HG03521 (cell line): ENCODE data around the gene LPIN1.
"Not testable (repeated sequence)": the region's sequence is repeated elsewhere in the genome, so short reads cannot be mapped to it uniquely, and the experiment has no call there.

Source experiments
- ATAC-seq: cut with Tn5 transposase; IDR thresholded peaks from one replicate; pipeline ENCODE4 v1.9.1; 2021; ENCODE audit warnings: mild to moderate bottlenecking, moderate library complexity; ENCODE audit not compliant: unreplicated experiment

Gene LPIN1

DNA sequence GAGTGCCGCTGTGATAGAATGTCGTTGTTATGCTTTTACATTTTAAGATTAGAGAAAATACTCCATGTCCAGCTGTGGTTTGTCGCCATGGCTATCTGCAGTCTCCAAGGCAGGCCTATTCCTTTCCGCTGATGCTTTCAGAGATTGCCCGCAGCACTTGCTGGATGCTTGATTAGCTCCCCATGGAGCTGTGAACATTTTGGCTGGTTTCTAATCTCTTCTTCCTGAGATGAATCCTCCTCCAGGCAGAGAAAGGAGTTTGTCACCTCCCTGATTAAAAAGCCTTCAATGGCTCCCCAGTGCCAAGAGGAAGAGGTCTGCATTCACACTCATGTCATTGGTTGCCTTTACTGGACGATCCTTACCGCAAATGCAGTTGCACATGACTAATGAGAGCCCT lies 32.6 kb upstream of the LPIN1 start:
- no peak for ATAC-seq

DNA sequence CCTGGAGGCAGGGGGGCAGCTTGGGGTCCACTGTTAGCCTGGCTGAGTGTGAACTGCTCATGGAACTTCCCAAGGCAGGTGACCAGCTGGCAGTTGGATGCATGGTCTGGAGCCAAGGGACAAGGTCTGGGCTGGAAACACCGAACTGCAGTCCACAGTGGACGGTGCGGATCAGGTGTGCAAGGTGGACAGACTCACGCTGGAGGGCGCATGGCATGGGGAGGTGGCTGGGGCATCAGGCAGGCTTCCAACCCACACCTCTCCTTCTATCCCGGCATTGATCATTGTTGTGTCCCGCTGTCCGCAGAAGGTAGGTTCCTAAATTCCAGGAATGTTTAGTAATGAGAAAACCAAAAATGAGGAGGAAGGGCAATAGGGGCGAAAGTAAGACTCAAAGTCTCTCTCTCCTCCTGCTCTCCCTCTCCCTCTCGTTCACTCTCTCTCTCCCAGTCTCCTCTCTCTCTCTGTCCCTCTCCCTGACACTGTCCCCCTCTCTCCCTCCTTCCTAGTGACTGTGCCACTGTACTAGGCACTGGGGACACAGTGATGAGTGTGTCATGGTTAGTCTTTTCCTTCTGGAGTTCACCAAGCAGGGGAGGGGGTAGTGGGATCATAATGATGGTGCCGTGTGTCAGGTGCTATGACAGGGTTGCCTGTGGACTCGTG lies 30.3 kb upstream of the LPIN1 start:
- no peak for ATAC-seq

DNA sequence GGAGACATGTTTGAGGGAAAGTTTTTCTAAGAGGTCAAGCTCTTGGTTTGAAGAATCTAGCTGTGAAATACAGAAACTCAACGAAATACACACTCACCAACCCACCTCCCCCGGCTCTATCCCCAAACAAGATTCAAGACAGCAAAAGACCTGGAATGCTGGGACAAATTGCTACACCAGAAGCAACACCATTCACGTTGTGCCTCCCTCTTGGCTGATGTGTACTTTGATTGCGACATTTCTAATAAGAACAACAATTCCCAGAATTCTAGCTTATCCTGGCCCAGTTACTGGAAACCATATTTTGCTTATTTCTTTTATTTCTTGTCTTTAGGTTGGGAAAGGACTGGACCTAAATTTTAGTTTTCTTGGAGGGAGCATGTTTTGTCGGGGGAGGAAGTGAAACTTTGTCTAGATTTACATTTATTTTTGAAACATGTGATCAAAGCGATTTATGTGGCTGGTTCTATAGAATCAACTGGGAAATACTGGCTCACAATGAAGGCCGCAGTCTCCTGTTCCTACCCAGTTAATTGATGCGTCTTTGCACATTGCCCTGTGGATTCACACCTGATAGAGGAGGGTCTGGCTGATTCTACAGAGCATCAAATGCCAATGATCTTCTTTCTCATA lies 29.6 kb upstream of the LPIN1 start:
- ATAC-seq = no peak

DNA sequence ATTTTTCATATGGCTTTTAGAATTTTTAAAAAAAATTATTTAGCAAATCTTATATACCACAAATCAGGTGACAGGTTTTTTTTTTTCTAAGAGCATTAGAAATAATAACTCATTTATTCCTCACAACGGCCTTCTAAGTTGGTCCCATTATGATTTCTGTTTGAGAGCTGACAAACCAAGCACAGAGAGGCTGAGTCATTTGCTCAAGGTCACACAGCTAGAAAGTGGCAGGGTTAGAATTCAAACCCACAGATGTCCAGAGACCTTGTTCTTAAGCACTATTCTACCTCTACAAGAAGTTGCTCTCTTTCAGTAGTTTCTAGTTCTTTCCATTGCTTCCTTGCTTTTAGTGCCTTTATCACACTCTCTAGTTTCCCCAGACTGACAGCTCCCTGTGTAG lies 28.8 kb upstream of the LPIN1 start:
- no peak for ATAC-seq

DNA sequence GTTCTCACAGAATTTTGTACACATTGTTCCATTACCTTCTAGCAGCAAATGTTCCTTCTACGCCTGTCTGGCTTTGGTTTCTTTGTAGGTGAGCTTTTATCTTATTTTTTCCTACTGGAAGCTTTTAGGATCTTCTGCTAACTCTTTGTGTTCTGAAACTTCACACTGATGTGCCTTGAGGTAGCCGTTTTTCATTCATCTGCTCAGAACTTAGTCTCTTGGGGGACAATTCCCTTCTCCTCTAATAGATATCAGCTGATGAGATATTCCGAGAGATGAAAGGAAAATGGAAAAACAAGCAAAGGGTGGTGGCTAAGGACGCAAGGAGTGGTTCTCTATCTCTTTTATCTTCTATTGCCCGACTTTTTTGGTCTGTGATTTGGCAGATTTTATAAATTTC lies 27.8 kb upstream of the LPIN1 start:
- no peak for ATAC-seq

DNA sequence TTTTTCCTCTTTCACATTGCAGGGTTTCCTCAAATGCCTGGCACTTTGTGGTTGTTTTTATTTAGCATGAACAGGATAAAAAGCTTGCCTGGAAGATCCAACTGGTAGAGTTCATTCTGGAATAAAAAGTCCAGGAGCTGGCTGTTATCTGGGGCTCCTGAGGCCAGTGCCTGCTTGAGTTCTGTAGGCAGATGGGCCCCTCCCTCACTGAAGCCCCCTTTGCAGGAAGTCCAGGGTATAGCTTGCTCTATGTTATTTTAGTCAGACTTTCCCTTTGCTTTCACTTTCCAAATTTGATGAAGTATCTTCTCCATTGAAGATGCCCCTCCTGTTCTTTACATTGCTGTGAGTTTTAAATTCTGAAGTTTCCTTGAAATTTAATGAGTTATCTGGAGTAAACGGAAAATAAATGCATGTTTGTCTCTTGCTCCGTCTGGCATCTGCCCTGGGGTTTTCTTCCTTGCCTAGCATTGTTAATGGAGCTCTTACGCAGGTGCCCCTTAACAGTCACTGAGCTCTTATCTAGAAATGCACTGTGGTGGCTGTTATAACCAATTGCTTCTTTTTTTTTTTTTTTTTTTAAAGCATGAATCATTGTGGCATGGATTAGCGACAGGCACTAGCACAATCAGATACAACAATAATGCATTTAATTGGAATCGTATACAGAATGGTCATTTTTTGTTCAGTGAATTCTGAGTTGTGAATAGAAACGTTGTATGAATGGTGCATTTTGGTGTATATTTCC lies 27.0 kb upstream of the LPIN1 start:
- no peak for ATAC-seq

DNA sequence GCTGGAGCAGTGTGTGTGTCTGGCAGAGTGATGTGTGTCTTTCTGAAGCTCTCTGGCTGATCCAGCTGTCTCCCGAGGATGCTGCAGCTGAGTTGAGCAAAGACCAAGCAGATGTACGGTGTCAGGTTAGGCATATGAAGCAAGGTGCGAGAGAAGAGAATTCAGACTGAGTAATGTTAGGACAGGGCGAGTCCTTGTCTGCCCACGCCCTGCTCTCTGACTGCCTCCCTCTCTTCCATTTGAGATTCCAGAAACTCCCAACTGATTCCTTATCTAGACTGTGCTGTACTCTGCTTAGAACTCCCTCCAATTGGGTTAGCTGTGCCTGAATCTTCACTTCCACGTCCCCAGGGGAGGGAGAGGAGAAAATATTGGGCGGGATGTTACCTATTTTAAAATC lies 25.7 kb upstream of the LPIN1 start:
- ATAC-seq = no peak

DNA sequence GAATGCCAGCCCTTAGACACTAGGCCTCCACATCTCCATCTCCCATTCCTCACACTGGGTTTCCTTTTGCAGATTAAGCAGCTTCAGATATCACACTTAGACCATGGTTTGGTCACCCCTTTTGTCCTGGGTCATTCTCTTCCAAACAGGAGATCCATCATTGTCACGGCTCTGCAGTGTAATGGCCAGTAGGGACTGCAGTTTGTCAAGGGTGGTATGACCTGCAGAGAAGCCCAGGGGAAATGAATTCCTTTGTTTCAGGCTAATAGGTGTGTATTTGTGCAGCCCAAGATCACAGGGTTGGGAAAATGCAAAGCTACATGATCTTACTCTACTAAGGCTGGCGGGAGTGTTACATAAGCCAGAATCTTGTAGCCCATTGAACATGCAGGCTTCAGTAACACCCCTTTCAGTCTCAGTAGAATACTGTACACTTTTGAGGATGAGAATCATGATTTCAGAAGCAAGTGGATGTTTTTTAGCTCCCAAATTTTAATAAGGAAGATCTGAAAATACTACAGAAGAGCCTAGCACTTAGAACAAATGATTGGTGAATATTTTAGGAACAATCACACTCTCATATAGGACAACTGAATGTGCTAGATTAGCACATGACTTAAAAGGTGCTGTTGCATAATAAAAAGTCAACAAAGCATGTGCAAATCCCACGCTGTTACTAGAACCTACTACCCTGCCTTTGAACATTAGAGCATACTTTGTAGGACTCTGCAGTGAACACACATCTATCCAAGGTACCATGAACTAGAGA lies 24.0 kb upstream of the LPIN1 start:
- ATAC-seq = no peak

DNA sequence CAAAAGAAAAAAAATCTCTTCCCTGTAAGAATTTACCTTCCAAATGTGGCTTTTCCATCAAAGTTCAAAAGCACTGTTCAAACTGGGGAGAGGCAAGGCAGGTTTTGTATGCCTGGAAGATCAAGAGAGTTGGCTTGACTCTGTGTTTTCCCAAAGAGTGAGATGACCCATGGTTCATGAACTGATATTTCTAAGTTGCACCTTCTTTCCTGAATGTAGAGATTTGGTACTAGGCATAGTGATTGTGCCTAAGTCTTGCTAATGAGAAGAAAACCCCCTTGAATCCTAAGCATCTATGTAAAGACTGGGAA lies 23.4 kb upstream of the LPIN1 start:
- ATAC-seq = no peak

DNA sequence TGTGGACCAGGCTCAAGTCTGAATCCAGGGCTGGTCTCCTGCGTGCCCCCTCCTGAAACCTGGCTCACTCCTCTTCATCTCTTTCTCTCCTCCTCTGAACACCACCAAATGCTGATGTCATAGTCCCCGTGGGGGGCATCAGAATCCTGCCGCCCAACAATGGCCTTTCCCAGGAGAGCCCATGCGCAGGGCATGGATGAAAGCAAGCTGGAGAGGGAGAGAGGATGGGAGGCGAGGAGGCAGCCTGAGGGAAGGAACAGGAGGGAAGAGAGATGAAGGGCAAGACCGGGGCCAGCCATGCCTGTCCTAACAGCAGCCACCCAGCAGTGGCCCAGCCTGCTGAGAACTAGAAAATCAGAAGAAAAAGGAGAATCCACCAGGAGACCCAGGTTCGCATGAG lies 22.3 kb upstream of the LPIN1 start:
- no peak for ATAC-seq

DNA sequence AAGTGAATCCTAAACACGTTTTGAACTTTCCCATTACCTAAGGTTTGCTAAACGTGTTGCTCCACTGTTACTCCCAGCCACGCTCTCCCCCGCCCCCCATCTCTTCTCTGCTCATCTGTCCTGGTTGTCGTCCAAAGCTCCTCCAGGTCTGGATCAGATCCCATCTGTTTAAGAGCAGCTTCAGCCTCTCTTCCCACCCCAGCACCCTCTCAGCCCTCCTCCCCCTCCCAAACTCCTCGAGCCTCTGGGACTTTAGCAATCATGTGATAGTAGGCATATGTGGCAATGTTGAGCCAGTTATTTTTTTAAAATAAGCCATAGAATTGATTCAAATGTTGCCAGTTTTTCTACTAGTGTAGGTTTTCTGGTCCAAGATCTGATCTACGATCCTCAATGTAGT lies 20.0 kb upstream of the LPIN1 start:
- ATAC-seq = no peak

DNA sequence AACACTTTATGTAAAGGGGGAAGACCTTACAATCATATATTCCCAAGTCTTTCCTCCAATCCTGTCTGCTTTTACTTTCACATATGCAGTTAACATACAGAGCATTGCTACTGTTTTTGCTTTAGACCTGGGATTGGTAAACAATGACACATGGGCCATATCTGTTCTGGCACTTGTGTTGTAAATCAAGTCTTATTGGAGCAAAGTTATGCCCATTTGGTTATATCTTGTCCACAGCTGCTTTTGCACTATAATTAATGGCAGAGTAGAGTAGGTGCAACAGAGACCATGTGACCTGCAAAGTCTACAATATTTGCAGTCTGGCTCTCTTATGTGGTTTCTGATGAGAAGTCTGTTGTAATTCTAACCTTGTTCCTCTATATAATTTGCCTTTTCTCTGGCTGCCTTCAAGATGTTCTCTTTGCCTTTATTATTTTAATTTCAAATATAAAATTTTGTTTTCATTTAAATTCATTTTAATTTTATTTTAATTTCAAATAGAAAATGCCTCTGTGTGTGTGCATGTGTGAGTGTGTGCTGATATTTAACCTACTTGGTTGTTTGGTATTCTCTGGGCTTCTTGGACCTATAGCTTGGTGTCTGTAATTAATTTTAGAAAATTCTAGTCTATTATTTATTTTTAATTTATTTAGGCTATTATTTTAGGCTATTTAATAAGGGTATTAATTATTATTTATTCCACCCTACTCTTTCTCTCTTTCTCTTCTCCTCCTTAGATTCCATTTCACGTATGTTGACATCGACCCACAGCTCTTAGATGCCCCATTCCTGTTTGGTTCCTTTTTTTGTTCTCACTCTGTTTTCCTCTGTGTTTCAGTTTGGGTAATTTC lies 16.8 kb upstream of the LPIN1 start:
- ATAC-seq = no peak

DNA sequence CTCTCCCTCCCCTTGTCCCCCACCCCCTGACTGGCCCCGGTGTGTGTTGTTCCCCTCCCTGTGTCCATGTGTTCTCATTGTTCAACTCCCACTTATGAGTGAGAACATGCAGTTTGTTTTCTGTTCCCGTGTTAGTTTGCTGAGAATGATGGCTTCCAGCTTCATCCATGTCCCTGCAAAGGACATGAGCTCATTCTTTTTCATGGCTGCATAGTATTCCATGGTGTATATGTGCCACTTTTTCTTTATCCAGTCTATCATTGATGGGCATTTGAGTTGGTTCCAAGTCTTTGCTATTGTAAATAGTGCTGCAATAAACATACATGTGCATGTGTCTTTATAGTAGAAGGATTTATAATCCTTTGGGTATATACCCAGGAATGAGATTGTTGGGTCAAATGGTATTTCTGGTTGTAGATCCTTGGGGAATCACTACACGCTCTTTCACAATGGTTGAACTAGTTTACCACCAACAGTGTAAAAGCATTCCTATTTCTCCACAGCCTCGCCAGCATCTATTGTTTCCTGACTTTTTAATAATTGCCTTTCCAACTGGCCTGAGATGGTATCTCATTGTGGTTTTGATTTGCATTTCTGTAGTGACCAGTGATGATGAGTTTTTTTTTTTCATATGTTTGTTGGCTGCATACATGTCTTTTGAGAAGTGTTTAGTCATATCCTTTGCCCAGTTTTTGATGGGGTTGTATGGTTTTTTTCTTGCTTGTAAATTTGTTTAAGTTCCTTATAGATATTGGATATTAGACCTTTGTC lies 15.0 kb upstream of the LPIN1 start:
- not testable (repeated sequence) for ATAC-seq

DNA sequence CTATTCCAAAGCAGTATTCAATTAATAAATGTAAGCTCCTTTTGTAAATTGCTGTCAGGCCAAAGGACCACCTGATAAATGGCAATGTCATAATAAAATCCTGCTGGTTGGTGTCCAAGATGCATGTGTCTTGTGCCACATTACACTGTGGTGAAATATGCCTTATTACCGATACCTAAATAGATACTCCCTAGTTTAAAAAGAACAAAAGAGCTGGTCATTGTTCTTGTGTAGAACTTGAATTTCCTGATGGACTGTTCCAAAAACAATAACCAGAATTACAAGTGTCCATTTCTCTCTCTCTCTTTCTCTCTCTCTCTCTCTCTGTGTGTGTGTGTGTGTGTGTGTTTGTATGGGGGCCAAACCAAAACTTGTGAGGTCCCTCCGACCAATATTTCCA lies 13.8 kb upstream of the LPIN1 start:
- ATAC-seq = no peak

DNA sequence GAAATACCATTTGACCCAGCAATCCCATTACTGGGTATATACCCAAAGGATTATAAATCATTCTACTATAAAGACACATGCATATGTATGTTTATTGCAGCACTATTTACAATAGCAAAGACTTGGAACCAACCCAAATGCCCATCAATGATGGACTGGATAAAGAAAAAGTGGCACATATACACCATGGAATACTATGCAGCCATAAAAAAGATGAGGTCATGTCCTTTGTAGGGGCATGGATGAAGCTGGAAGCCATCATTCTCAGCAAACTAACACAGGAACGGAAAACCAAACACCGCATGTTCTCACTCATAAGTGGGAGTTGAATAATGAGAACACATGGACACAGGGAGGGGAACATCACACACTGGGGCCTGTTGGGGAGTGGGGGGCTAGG lies 8.6 kb upstream of the LPIN1 start:
- ATAC-seq = not testable (repeated sequence)

DNA sequence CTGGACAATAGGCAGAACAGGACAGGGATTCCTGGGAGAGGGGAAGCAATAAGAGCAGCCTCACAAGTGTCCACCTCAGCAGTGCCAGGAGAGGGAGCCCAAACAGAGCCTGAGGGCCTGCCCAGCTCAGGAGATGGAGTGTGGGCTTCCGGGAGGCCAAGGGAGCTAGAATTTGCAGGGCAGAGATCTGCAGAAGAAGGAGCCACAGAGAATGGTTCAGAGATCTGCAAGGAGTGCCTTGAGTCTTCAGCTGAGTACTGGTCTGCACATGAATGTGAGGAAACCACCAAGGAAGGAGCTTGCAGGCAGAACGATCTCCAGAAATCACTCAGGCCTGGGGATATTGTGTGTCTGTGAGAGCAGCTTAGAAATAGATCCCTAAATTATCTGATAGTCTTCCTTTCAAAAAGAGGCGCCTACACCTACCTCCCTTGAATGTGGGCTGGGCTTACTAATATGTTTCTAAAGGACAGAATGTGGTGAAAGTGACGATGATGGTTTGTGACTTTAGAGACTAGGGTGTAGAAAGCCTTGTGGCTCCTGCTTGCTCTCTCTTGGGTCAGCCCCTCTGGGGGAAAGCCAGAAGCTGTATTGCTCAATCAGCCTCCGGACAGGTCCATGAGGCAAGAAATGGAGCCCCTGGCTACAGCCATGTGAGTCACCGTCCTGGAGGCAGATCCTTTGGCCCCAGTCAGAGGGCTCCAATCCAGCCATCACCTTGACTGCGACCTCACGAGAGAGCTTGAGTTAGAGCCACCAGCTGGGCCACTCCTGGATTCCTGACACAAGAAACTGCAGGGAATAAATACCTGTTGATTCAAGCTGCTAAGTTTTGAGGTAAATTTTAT lies 7.6 kb upstream of the LPIN1 start:
- ATAC-seq = no peak

DNA sequence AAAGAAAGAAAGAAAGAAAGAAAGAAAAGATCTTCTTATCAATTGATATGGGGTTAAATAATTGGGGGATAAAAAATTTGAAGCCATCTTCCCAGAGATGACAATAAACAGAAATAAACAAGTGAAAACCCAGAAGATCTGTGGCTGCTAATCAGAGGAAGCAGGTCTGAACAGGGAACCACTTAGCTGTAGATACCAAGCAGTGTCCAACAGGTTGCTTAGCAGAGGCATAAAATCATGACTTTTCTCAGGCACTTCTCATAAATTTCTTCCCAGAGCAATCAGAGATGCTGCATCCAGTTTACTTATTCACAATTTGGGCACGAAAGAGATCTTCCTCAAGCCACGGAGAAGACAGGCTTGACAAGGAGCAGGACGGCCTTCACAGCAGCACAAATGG lies 5.7 kb upstream of the LPIN1 start:
- ATAC-seq = no peak

DNA sequence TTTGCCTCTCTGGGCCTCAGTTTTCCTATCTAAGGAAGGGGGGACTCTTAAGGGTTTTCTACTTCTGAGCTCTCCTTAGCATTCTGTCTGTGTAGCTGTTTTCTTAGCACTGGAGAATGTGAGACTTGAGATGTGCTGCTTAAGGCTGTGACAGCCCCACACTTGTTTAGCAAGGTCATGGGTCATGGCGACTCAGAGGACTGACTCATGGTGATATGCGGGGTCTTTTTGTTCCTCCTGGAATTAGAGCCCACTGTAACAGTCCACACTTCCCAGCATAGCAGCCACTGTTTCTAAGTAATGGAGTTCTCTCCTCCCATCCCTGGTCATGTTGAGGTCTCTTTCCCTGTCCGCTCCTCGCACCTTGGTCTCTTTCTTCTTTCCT lies 4.1 kb upstream of the LPIN1 start:
- ATAC-seq = no peak

DNA sequence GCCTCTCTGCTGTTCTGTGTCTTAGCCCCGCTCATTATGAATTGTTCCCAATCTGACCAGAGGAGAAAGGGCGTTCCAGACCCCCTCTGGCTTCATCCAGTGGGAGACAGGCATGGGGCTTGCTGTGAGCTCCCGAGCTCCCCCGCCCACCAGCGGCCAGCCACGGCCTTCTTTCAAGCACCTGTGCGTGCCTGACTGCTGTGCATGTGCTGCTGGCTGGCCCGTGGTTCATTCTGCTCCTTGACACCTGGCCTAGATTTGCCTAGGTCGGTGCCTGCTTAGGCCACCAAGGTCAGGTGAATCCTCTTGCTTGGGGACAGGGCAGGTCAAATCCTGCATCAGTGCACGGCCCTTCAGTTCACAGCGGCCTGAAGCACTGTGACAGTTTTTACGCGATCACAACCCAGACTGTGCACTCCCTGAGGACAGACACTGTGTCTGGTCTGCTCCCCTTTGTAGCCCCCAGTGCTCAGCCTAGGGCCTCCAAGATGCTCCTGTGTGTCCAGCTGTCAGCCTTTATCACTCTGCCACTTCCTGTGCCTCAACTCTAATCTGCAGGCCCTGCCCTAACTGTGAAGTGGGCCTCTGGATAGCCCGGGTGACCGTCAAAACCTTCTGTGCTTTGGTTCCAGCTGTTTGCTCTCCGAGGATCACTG lies 3.6 kb upstream of the LPIN1 start:
- no peak for ATAC-seq
